OCI-LY1 (cell line): ENCODE measurements around the gene LRP1-AS.

Source experiments
- H2AFZ ChIP-seq: fragments of 200-600 bp; sonication (generic), shearing (Covaris generic); 2 replicates; pipeline ENCODE4 v1.6.0; 2014; ENCODE audit warnings: antibody characterized with exemption, mild to moderate bottlenecking, low read length
- H3F3A ChIP-seq: fragments of 200-600 bp; sonication (generic), shearing (Covaris generic); 2 replicates; pipeline ENCODE4 v1.6.0; 2014; ENCODE audit warnings: mild to moderate bottlenecking, antibody characterized with exemption, low read length, moderate library complexity; ENCODE audit not compliant: insufficient read depth
- H3K27ac ChIP-seq: fragments of 200-600 bp; sonication (generic); 2 replicates; pipeline ENCODE4 v1.5.1; 2014; ENCODE audit warnings: low read length, mixed run types, mild to moderate bottlenecking, low read depth; ENCODE audit not compliant: poor library complexity, severe bottlenecking
- H3K27me3 ChIP-seq: fragments of 200-600 bp; sonication (generic); 2 replicates; pipeline ENCODE4 v1.6.0; 2014; ENCODE audit warnings: antibody characterized with exemption, mild to moderate bottlenecking, low read length, moderate library complexity; ENCODE audit not compliant: insufficient read depth
- H3K36me3 ChIP-seq: fragments of 200-600 bp; sonication (generic); 2 replicates; pipeline ENCODE4 v1.6.1; 2014; ENCODE audit warnings: mild to moderate bottlenecking, antibody characterized with exemption, low read length, moderate library complexity, mixed read lengths; ENCODE audit not compliant: insufficient read depth
- H3K4me1 ChIP-seq: fragments of 200-600 bp; sonication (generic); 2 replicates; pipeline ENCODE4 v1.5.1; 2014; ENCODE audit warnings: mild to moderate bottlenecking, low read length, moderate library complexity; ENCODE audit not compliant: insufficient read depth, severe bottlenecking
- H3K4me2 ChIP-seq: fragments of 200-600 bp; sonication (generic), shearing (Covaris generic); 2 replicates; pipeline ENCODE4 v1.6.1; 2014; ENCODE audit warnings: low read length
- H3K4me3 ChIP-seq: fragments of 200-600 bp; sonication (generic); 2 replicates; pipeline ENCODE4 v1.5.1; 2014; ENCODE audit warnings: low read length, low read depth, mild to moderate bottlenecking, mixed read lengths; ENCODE audit not compliant: poor library complexity, severe bottlenecking
- H3K79me2 ChIP-seq: fragments of 200-600 bp; shearing (Covaris generic); 2 replicates; pipeline ENCODE4 v1.6.1; 2016; ENCODE audit warnings: mixed run types, low read length, mixed read lengths; ENCODE audit not compliant: insufficient read depth
- H3K9ac ChIP-seq: fragments of 200-600 bp; sonication (generic), shearing (Covaris generic); 2 replicates; pipeline ENCODE4 v1.6.1; 2014; ENCODE audit warnings: mild to moderate bottlenecking, low read length, mixed read lengths
- H3K9me2 ChIP-seq: fragments of 200-600 bp; sonication (generic), shearing (Covaris generic); 2 replicates; pipeline ENCODE4 v1.6.1; 2014; ENCODE audit warnings: low read depth, mild to moderate bottlenecking, low read length, mixed read lengths
- H3K9me3 ChIP-seq: fragments of 200-600 bp; shearing (Covaris generic); 2 replicates; pipeline ENCODE4 v1.6.1; 2014; ENCODE audit warnings: low read length, mixed read lengths
- H4K20me1 ChIP-seq: fragments of 200-600 bp; sonication (generic), shearing (Covaris generic); 2 replicates; pipeline ENCODE4 v1.6.0; 2016; ENCODE audit warnings: mild to moderate bottlenecking, low read length; ENCODE audit not compliant: insufficient read depth
- CTCF ChIP-seq: fragments of 200-600 bp; sonication (generic), shearing (Covaris generic); IDR thresholded peaks from 2 replicates; pipeline ENCODE4 v1.5.1; 2017; ENCODE audit warnings: mild to moderate bottlenecking, antibody characterized with exemption, low read length, moderate library complexity, mixed read lengths
- EZH2 ChIP-seq: fragments of 200-600 bp; sonication (generic), shearing (Covaris generic); IDR thresholded peaks from 2 replicates; pipeline ENCODE4 v1.8.0; 2017; ENCODE audit warnings: borderline replicate concordance, mixed run types, mild to moderate bottlenecking, antibody characterized with exemption, low read length, moderate library complexity, mixed read lengths

Gene LRP1-AS

GRCh38 chr12:57178213-57178612, 30.8 kb upstream of the LRP1-AS start:
- peak overlapping the region; percentile 22; the same call in 1 of the 2 replicates for H3K4me2 ChIP-seq
- H4K20me1 ChIP-seq, result no peaks in the 10 kb centered on the region
- H3K4me1 ChIP-seq, result peaks cover 13% of the 10 kb centered on the region
- H3K79me2 ChIP-seq, result no peaks in the 10 kb centered on the region
- H3F3A ChIP-seq, result no peaks in the 10 kb centered on the region
- H3K27me3 ChIP-seq, result peaks cover 6% of the 10 kb centered on the region; the same call in 1 of the 2 replicates
- H3K9me3 ChIP-seq, result no peaks in the 10 kb centered on the region
- H3K9ac ChIP-seq, result no peak overlapping the region
- H3K36me3 ChIP-seq, result no peaks in the 10 kb centered on the region
- no peak overlapping the region for H2AFZ ChIP-seq
- no peak overlapping the region for H3K27ac ChIP-seq
- TF ChIP-seq EZH2 (no peak), CTCF (peak; percentile 11; the same call in 1 of the 2 replicates)
- H3K4me3 ChIP-seq, result no peak overlapping the region
- H3K9me2 ChIP-seq, result no peaks in the 10 kb centered on the region

GRCh38 chr12:57177354-57177753, 29.9 kb upstream of the LRP1-AS start:
- H3K9ac ChIP-seq, result no peak overlapping the region
- peaks cover 6% of the 10 kb centered on the region; the same call in 1 of the 2 replicates for H3K27me3 ChIP-seq
- no peak overlapping the region for H2AFZ ChIP-seq
- no peaks in the 10 kb centered on the region for H3K79me2 ChIP-seq
- TF ChIP-seq CTCF (no peak), EZH2 (no peak)
- H3K4me1 ChIP-seq, result peaks cover 13% of the 10 kb centered on the region
- H3K9me2 ChIP-seq, result no peaks in the 10 kb centered on the region
- H3K27ac ChIP-seq, result no peak overlapping the region
- no peaks in the 10 kb centered on the region for H3K9me3 ChIP-seq
- no peaks in the 10 kb centered on the region for H3K36me3 ChIP-seq
- 0 out of 2 replicates have a peak overlapping the region, but pooled peaks have one; percentile 22 for H3K4me2 ChIP-seq
- H4K20me1 ChIP-seq, result no peaks in the 10 kb centered on the region
- no peak overlapping the region for H3K4me3 ChIP-seq
- H3F3A ChIP-seq, result no peaks in the 10 kb centered on the region

- no peaks in the 10 kb centered on the region for H3K79me2 ChIP-seq
- TF ChIP-seq EZH2 (no peak), CTCF (no peak)
- no peaks in the 10 kb centered on the region for H3K9me2 ChIP-seq
- H3K9me3 ChIP-seq, result no peaks in the 10 kb centered on the region
- H3K4me2 ChIP-seq, result no peak overlapping the region
- peaks cover 13% of the 10 kb centered on the region for H3K4me1 ChIP-seq
- H3K27me3 ChIP-seq, result peaks cover 6% of the 10 kb centered on the region; the same call in 1 of the 2 replicates
- no peaks in the 10 kb centered on the region for H3F3A ChIP-seq
- no peak overlapping the region for H3K27ac ChIP-seq
- no peak overlapping the region for H3K9ac ChIP-seq
- no peak overlapping the region for H3K4me3 ChIP-seq
- no peaks in the 10 kb centered on the region for H4K20me1 ChIP-seq
- H3K36me3 ChIP-seq, result no peaks in the 10 kb centered on the region
- H2AFZ ChIP-seq, result no peak overlapping the region
Observed at GRCh38 chr12:57176846-57177245, 29.4 kb upstream of the LRP1-AS start.
